Muscle layer of colon (tissue), 2 donors: ENCODE data around the gene ACR.
"Not testable (repeated sequence)": the region's sequence is repeated elsewhere in the genome, so short reads cannot be mapped to it uniquely, and the experiment has no call there.

Source experiments
- H3K27ac ChIP-seq: one replicate; pipeline ENCODE4 v1.7.0; 2013; ENCODE audit warnings: low read depth, mild to moderate bottlenecking, low read length, moderate library complexity
- H3K27me3 ChIP-seq, 2 donors: one replicate each; pipeline ENCODE4 v1.7.0; 2013; ENCODE audit warnings: low read length in 2 of 2, mild to moderate bottlenecking in 2 of 2; ENCODE audit not compliant: insufficient read depth in 2 of 2, control insufficient read depth in 1 of 2
- H3K36me3 ChIP-seq: one replicate; pipeline ENCODE4 v1.7.0; 2013; ENCODE audit warnings: mild to moderate bottlenecking, low read length; ENCODE audit not compliant: insufficient read depth
- H3K4me1 ChIP-seq: one replicate; pipeline ENCODE4 v1.7.0; 2013; ENCODE audit warnings: mild to moderate bottlenecking, low read length; ENCODE audit not compliant: insufficient read depth
- H3K4me3 ChIP-seq, 2 donors: one replicate each; pipeline ENCODE4 v1.7.0; 2013; ENCODE audit warnings: low read length in 2 of 2, low read depth in 1 of 2, mild to moderate bottlenecking in 1 of 2, moderate library complexity in 1 of 2
- H3K9ac ChIP-seq: one replicate; pipeline ENCODE4 v1.7.0; 2013; ENCODE audit warnings: low read length
- H3K9me3 ChIP-seq: one replicate; pipeline ENCODE4 v1.7.0; 2013; ENCODE audit warnings: mild to moderate bottlenecking, low read length
- donor health status: abdominal sarcoma.
- donor health status: Adenocarcinoma of cecum.

ACR gene

GRCh38 chr22:50777631-50778030 is 39.6 kb downstream of the ACR start:
- not testable (repeated sequence) for H3K27me3 ChIP-seq, H3K4me1 ChIP-seq, H3K9me3 ChIP-seq, H3K36me3 ChIP-seq, H3K27ac ChIP-seq, H3K4me3 ChIP-seq, H3K9ac ChIP-seq

GRCh38 chr22:50780244-50780643 is 42.2 kb downstream of the ACR start:
- H3K4me3 ChIP-seq, H3K36me3 ChIP-seq, H3K9me3 ChIP-seq, H3K27me3 ChIP-seq, H3K9ac ChIP-seq, H3K27ac ChIP-seq, H3K4me1 ChIP-seq: not testable (repeated sequence)

GRCh38 chr22:50782253-50782652 is 44.2 kb downstream of the ACR start:
- not testable (repeated sequence) for H3K9ac ChIP-seq, H3K4me3 ChIP-seq, H3K27ac ChIP-seq, H3K36me3 ChIP-seq, H3K4me1 ChIP-seq, H3K27me3 ChIP-seq, H3K9me3 ChIP-seq

GRCh38 chr22:50783033-50783879 is 45.3 kb downstream of the ACR start, which contains the start of gene RABL2B:
Gene RABL2B, minus strand, starts transcription at chr22:50783636. Its CDS starts 1,342 bp downstream, at chr22:50782294.
- Histone ChIP-seq H3K4me3 (peak within 1 kb of the TSS; percentile 32 to 49), H3K9ac (peak within 1 kb of the TSS; percentile 21)
- not testable (repeated sequence) for H3K4me1 ChIP-seq, H3K27me3 ChIP-seq, H3K36me3 ChIP-seq, H3K27ac ChIP-seq, H3K9me3 ChIP-seq

- H3K4me1 ChIP-seq, H3K27me3 ChIP-seq, H3K36me3 ChIP-seq, H3K9me3 ChIP-seq, H3K27ac ChIP-seq: not testable (repeated sequence)
- H3K4me3 ChIP-seq, result peak overlapping the region; percentile 32 to 49
- peak overlapping the region; percentile 21 for H3K9ac ChIP-seq
Observed at GRCh38 chr22:50783880-50784276, 45.9 kb downstream of the ACR start.

- H3K4me1 ChIP-seq, H3K9me3 ChIP-seq, H3K9ac ChIP-seq, H3K4me3 ChIP-seq, H3K36me3 ChIP-seq, H3K27ac ChIP-seq, H3K27me3 ChIP-seq: not testable (repeated sequence)
Observed at GRCh38 chr22:50785289-50785688, 47.3 kb downstream of the ACR start.

- H3K27ac ChIP-seq, result not testable (repeated sequence)
Observed at GRCh38 chr22:50786936-50787335, 48.9 kb downstream of the ACR start.

More at GRCh38 chr22:50786936-50787335, 48.9 kb downstream of the ACR start:
- H3K9ac ChIP-seq, H3K4me1 ChIP-seq, H3K4me3 ChIP-seq, H3K9me3 ChIP-seq, H3K36me3 ChIP-seq, H3K27me3 ChIP-seq: not testable (repeated sequence)
